Brain microvascular endothelial cell (primary cell): ENCODE measurements around the gene CDC42BPG.
A peak's percentile ranks its signal among the peaks of the same experiment; 100 is the strongest.

Source experiments
- DNase-seq: peaks from one replicate; pipeline ENCODE4 v3.0.0-alpha.2; 2020
- H3K27ac ChIP-seq: fragments of 250-450 bp; sonication (Bioruptor Pico); 2 replicates; pipeline ENCODE4 v1.5.1; 2020; ENCODE audit warnings: mild to moderate bottlenecking, moderate library complexity
- H3K27me3 ChIP-seq: fragments of 250-450 bp; sonication (Bioruptor Pico); replicated peaks from 2 replicates; pipeline ENCODE4 v1.5.1; 2020; ENCODE audit warnings: mild to moderate bottlenecking
- H3K36me3 ChIP-seq: fragments of 250-450 bp; sonication (Bioruptor Pico); replicated peaks from 2 replicates; pipeline ENCODE4 v1.5.1; 2020; ENCODE audit warnings: mild to moderate bottlenecking
- H3K4me3 ChIP-seq: 2 replicates; pipeline ENCODE4 v1.5.1; 2011; ENCODE audit warnings: low read depth, mild to moderate bottlenecking, control low read depth, low read length, moderate library complexity
- CTCF ChIP-seq: IDR thresholded peaks from 2 replicates; pipeline ENCODE4 v1.5.1; 2011; ENCODE audit warnings: low read depth, mild to moderate bottlenecking, moderate library complexity, low read length, control low read depth, inconsistent platforms; ENCODE audit errors: missing control alignments
- in situ Hi-C: cut with HindIII; loops from 2 replicates; pipeline ENCODE4 v1.10.0; 2017; ENCODE audit warnings: low sequenced_read_pairs, low pct_ligation_motif_present

Gene CDC42BPG

GRCh38 chr11:64877390-64878222, 33.2 kb upstream of the CDC42BPG start:
- DNase-seq, result no peak
- peaks cover 13% of the 10 kb centered on the region for H3K36me3 ChIP-seq
- in situ Hi-C loops, result no loop called here
- H3K27me3 ChIP-seq, result no peaks in the 10 kb centered on the region
- peak overlapping the region; percentile 7 for H3K27ac ChIP-seq
- peak overlapping the region; percentile 97 for H3K4me3 ChIP-seq
- no peak for TF ChIP-seq CTCF

GRCh38 chr11:64876835-64877341, 32.4 kb upstream of the CDC42BPG start:
- in situ Hi-C loops, result no loop called here
- TF ChIP-seq CTCF, result no peak
- H3K27me3 ChIP-seq, result no peaks in the 10 kb centered on the region
- DNase-seq, result peak; percentile 29
- H3K27ac ChIP-seq, result no peak overlapping the region
- H3K36me3 ChIP-seq, result peaks cover 17% of the 10 kb centered on the region
- peak overlapping the region; percentile 97 for H3K4me3 ChIP-seq

GRCh38 chr11:64876229-64876750, 31.8 kb upstream of the CDC42BPG start:
- in situ Hi-C loops, result no loop called here
- H3K27ac ChIP-seq, result no peak overlapping the region

GRCh38 chr11:64875369-64876228, 31.1 kb upstream of the CDC42BPG start:
- DNase-seq, result no peak
- Histone ChIP-seq H3K36me3 (peaks cover 30% of the 10 kb centered on the region), H3K27ac (no peak overlapping the region), H3K27me3 (no peaks in the 10 kb centered on the region), H3K4me3 (peak overlapping the region; percentile 97)
- in situ Hi-C loops, result no loop called here
- peak; percentile 31 for TF ChIP-seq CTCF

More at GRCh38 chr11:64876229-64876750, 31.8 kb upstream of the CDC42BPG start:
- Histone ChIP-seq H3K27me3 (no peaks in the 10 kb centered on the region), H3K36me3 (peaks cover 23% of the 10 kb centered on the region), H3K4me3 (peak overlapping the region; percentile 97)
- no peak for DNase-seq
- no peak for TF ChIP-seq CTCF

GRCh38 chr11:64874308-64875240, 30.1 kb upstream of the CDC42BPG start:
- DNase-seq, result no peak
- H3K4me3 ChIP-seq, result no peak overlapping the region
- H3K36me3 ChIP-seq, result peaks cover 33% of the 10 kb centered on the region
- no peak for TF ChIP-seq CTCF
- H3K27ac ChIP-seq, result no peak overlapping the region
- in situ Hi-C loops, result no loop called here
- no peaks in the 10 kb centered on the region for H3K27me3 ChIP-seq
